DMS53 (cell line): Measurements from ENCODE around the gene GPRIN2.
"Not testable (repeated sequence)": the region's sequence is repeated elsewhere in the genome, so short reads cannot be mapped to it uniquely, and the experiment has no call there.

Experiments used
- DNase-seq: peaks from one replicate; lab custom pipeline; 2025; lab: John Stamatoyannopoulos, UW

GPRIN2 gene

DNA sequence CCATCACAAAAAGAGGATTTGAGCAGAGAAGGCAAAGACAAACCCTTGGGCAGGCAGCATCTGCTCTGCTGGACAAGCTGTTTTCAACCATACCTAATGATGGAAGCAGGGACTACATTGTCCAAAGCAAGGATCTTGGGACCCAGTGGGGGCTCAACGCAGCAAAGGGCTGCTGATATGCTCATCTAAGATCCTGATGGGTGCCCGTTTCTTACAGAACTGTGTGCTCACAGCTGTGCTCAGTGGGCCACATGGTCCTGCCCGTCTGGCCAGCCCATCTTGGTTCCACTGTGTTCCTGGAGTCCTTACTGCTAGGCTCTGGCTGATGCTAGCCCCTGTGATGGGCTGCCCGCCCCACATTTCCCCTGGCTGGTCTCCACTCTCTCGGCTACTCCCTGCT is 36.1 kb downstream of the GPRIN2 start:
- no peak for DNase-seq

DNA sequence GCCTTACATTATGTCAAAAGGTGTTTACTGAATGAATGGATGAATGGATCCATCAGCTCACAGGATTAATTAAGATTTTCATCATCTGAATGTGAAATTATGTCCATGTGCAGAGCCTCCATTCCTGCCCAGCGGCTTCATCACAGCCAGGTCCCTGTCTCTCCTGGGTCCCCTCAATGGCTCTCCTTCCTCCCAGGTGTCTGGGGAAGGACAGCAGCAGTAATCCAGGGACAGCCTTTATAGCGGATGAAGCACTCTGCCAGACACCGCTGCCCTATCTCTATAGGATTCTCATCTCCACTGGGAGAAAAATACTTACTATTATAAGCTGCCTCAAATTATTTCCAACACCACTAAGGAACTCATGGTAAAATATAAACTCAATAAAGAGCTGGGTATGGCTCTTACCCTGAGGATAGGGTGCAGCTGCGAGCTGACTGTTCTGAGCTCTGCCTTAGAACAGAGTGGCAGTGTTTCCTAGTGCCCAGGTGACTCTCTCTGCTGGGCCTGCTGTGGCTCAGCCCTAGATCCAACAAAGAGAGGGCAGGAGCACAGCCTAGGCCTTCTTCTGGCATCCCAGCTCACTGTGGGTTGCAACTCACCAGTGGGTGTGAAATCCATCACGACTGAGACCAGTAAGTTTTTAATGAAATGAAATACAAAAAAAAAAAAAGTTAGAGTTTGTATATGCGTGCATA is 38.3 kb downstream of the GPRIN2 start:
- DNase-seq, result no peak

GRCh38 chr10:46517541-46517940 is 38.9 kb downstream of the GPRIN2 start:
- no peak for DNase-seq

DNA sequence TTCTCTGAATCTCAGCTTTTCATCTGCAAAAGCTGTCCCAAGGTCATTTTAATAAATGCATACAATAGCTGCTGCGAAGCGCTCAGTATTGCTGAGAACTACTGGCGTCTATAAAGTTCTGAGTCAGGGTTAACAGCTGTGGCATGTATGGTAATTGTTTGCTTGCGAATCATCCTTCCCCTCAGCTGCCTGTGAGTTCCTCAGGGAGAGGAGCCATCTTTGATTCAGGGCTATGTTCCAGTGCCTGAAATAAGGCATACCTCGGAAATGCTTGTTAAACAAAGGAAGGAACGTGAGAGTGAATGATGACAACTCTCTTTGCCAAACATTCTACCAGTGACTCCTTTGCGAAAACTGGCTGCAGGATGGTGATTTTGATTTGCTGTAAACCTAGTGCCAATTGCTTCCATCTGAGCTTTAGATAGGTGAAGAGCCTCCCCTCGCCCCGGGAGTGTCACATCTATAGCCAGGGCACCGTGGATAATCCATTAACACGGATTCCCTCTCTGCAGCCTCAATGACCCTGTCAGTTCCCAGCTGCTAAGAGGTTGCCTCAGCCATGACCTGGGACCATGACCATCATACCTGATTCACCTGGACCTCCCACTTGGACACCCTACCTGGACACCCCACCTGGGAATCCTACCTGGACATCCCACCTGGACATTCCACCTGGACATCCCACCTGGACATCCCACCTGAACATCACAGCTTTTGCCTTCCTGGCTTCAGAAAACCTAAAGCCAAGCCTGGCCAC is 39.6 kb downstream of the GPRIN2 start:
- peak; percentile 26 for DNase-seq

GRCh38 chr10:46515793-46516192 is 40.7 kb downstream of the GPRIN2 start:
- no peak for DNase-seq

DNA sequence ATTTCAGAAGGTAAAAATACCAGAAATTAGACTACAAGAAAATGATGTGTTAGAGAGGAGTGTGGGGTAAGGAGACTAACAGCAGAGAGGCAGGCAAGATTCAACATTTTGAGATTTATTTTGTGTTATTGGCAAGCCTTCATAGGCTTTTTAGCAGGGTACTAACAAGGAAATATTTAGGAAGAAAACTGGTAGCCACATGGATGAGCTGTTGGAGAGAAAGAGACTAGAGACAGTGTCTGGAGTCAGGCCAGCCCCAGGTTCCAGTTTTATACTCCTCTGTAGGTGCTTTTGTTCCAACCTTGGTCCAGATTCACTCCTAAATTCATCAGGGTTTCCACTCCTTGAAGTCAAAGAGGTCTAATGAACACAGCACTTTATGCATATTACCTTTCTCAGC is 41.1 kb downstream of the GPRIN2 start:
- DNase-seq, result no peak

DNA sequence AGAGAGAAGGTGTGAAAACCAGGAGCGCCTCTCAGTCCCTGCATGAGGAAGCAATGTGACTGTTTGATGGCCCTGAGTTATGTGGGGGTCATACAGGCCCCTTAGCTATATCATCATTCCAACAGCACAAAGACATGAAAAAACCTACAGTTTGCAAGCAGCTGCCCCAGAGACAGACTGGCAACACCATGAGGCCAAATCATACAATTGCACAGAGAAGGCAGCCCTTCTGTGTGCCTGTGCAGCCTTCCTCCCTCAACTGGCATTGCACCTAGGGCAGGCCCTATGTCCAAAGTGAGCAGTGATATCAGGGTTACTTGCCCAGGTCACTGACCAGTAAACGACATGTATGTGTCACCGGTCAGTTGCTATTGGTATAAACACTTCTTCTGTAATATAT is 41.6 kb downstream of the GPRIN2 start:
- DNase-seq, result no peak

DNA sequence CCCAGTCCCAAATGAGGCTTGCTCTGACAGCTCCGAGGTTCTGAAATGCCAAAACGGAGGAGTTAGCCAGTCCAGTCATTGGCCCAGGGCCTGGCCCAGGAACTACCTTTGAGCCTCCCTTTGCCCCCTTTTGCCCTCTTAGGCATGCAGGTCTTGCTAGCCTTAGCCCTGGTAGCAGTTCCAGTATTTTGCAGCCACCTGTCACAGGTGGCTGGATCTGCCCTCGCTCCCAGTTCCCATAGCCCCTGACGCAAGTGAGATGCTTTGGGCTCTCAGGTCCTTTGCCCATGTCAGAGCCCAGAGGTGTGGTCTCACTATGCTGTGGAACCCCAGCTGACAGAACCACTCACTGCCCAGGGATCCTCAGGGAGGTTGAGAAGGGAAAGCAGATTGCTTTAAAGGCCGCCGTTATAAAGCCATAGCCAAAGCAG is 42.0 kb downstream of the GPRIN2 start:
- no peak for DNase-seq

DNA sequence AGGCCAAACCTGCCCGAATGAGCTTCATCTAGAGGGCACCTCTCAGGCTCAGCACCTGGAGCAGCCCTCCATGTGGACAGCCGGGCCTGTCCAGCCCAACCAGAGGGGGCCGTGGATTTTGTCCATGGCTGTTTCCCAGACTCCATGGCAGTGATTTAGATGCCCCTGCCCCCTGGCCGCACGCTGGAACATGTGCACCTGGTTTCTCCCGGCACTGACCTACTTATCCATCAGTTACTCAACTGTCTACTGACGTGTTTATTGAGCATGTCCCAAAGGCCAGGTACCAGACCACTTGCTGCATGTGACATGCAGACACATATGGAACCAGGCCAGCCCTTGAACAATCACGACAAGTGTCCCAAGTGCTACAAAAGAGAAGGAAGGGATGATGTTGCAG is 43.1 kb downstream of the GPRIN2 start:
- DNase-seq, result not testable (repeated sequence)

GRCh38 chr10:46512725-46513124 is 43.7 kb downstream of the GPRIN2 start:
- not testable (repeated sequence) for DNase-seq

- DNase-seq, result not testable (repeated sequence)
Measured at GRCh38 chr10:46512002-46512401, 44.5 kb downstream of the GPRIN2 start.
